HEK293 (cell line): ENCODE results near the gene C2CD4C.
"Not testable (repeated sequence)": the region's sequence is repeated elsewhere in the genome, so short reads cannot be mapped to it uniquely, and the experiment has no call there.

ENCODE experiments used
- CTCF ChIA-PET: fragments of 350-600 bp; formaldehyde crosslinking; extraction: SDS; loops from one replicate; lab custom pipeline; 2021; ENCODE audit warnings: antibody characterized with exemption; lab: Yijun Ruan, JAX
- POLR2A ChIA-PET: fragments of 300-600 bp; formaldehyde crosslinking; extraction: SDS; loops from one replicate; lab custom pipeline; 2020; ENCODE audit warnings: antibody characterized with exemption, inconsistent platforms; lab: Yijun Ruan, JAX
- H3K27ac ChIP-seq: fragments of 200-500 bp; sonication (Bioruptor generic); 2 replicates; pipeline ENCODE4 v1.5.1; 2014; ENCODE audit warnings: low read depth, low read length, control low read depth, inconsistent platforms; ENCODE audit errors: extremely low read depth
- H3K36me3 ChIP-seq, 2 experiments: fragments of 200-500 bp in 1 of 2; sonication (Bioruptor generic) in 1 of 2; 1 replicate in 1 of 2; 2 replicates in 1 of 2; pipeline ENCODE4 v1.5.1; 2014 to 2017; ENCODE audit warnings: inconsistent platforms in 2 of 2, low read length in 2 of 2; ENCODE audit not compliant: control insufficient read depth in 2 of 2, insufficient read depth in 1 of 2
- H3K4me1 ChIP-seq: fragments of 200-500 bp; sonication (Bioruptor generic); 2 replicates; pipeline ENCODE4 v1.5.1; 2014; ENCODE audit warnings: mild to moderate bottlenecking, low read length, inconsistent platforms; ENCODE audit not compliant: control insufficient read depth, insufficient read depth
- H3K4me3 ChIP-seq: 2 replicates; pipeline ENCODE4 v1.5.1; 2011; ENCODE audit warnings: low read depth, mild to moderate bottlenecking, control low read depth, low read length, moderate library complexity
- H3K9me3 ChIP-seq: fragments of 200-500 bp; sonication (Bioruptor generic); 2 replicates; pipeline ENCODE4 v1.5.1; 2014; ENCODE audit warnings: low read depth, low read length, inconsistent platforms; ENCODE audit not compliant: control insufficient read depth, insufficient read depth
- KLF16 ChIP-seq: fragments of 450-650 bp; formaldehyde crosslinking; IDR thresholded peaks from 2 replicates; pipeline ENCODE4 v1.5.1; 2017; ENCODE audit warnings: missing biosample characterization, missing genetic modification characterization
- MZF1 ChIP-seq: fragments of 450-650 bp; formaldehyde crosslinking; IDR thresholded peaks from 2 replicates; pipeline ENCODE4 v1.5.1; 2017; ENCODE audit warnings: missing biosample characterization, missing genetic modification characterization, borderline replicate concordance
- PRDM10 ChIP-seq: fragments of 450-650 bp; formaldehyde crosslinking; IDR thresholded peaks from 2 replicates; pipeline ENCODE4 v1.5.1; 2016; ENCODE audit warnings: missing biosample characterization, missing genetic modification characterization
- PRDM6 ChIP-seq: fragments of 450-650 bp; formaldehyde crosslinking; IDR thresholded peaks from 2 replicates; pipeline ENCODE4 v1.5.1; 2017; ENCODE audit warnings: missing biosample characterization, missing genetic modification characterization
- RBAK ChIP-seq: fragments of 450-650 bp; formaldehyde crosslinking; IDR thresholded peaks from 2 replicates; pipeline ENCODE4 v1.5.1; 2016; ENCODE audit warnings: missing biosample characterization, missing genetic modification characterization
- REPIN1 ChIP-seq: fragments of 450-650 bp; formaldehyde crosslinking; IDR thresholded peaks from 2 replicates; pipeline ENCODE4 v1.5.1; 2017; ENCODE audit warnings: missing biosample characterization, missing genetic modification characterization, low read depth
- SP7 ChIP-seq: fragments of 450-650 bp; formaldehyde crosslinking; IDR thresholded peaks from 2 replicates; pipeline ENCODE4 v1.5.1; 2016; ENCODE audit warnings: missing biosample characterization, missing genetic modification characterization
- TRIM28 ChIP-seq: IDR thresholded peaks from 2 replicates; pipeline ENCODE4 v1.6.1; 2011; ENCODE audit warnings: low read length, control low read depth, borderline replicate concordance
- TSHZ1 ChIP-seq: fragments of 450-650 bp; formaldehyde crosslinking; IDR thresholded peaks from 2 replicates; pipeline ENCODE4 v1.5.1; 2016; ENCODE audit warnings: missing biosample characterization, missing genetic modification characterization, borderline replicate concordance
- ZBTB6 ChIP-seq: fragments of 450-650 bp; formaldehyde crosslinking; IDR thresholded peaks from 2 replicates; pipeline ENCODE4 v1.5.1; 2017; ENCODE audit warnings: missing biosample characterization, missing genetic modification characterization
- ZBTB8A ChIP-seq: fragments of 450-650 bp; formaldehyde crosslinking; IDR thresholded peaks from 2 replicates; pipeline ENCODE4 v1.5.1; 2016; ENCODE audit warnings: missing biosample characterization, missing genetic modification characterization
- ZFHX2 ChIP-seq: fragments of 450-650 bp; formaldehyde crosslinking; conservative IDR thresholded peaks from 2 replicates; pipeline ENCODE4 v1.5.1; 2016; ENCODE audit warnings: missing biosample characterization, missing genetic modification characterization
- ZNF302 ChIP-seq: fragments of 450-650 bp; formaldehyde crosslinking; IDR thresholded peaks from 2 replicates; pipeline ENCODE4 v1.5.1; 2016; ENCODE audit warnings: missing biosample characterization, missing genetic modification characterization, low read depth
- ZNF521 ChIP-seq: fragments of 450-650 bp; formaldehyde crosslinking; IDR thresholded peaks from 2 replicates; pipeline ENCODE4 v1.5.1; 2017; ENCODE audit warnings: missing biosample characterization, mild to moderate bottlenecking, missing genetic modification characterization
- ZNF596 ChIP-seq: fragments of 450-650 bp; IDR thresholded peaks from 2 replicates; pipeline ENCODE4 v1.5.0; 2018; ENCODE audit warnings: missing biosample characterization, mild to moderate bottlenecking, missing genetic modification characterization, moderate library complexity
- ZNF704 ChIP-seq: fragments of 450-650 bp; formaldehyde crosslinking; IDR thresholded peaks from 2 replicates; pipeline ENCODE4 v1.5.1; 2016; ENCODE audit warnings: missing biosample characterization, missing genetic modification characterization
- ZNF777 ChIP-seq: fragments of 450-650 bp; formaldehyde crosslinking; IDR thresholded peaks from 2 replicates; pipeline ENCODE4 v1.5.1; 2017; ENCODE audit warnings: missing biosample characterization, missing genetic modification characterization, borderline replicate concordance
- ZNF785 ChIP-seq: fragments of 450-650 bp; formaldehyde crosslinking; IDR thresholded peaks from 2 replicates; pipeline ENCODE4 v1.5.1; 2016; ENCODE audit warnings: missing biosample characterization, missing genetic modification characterization

The C2CD4C gene

GRCh38 chr19:453606-454005 is 44.7 kb upstream of the C2CD4C start:
- no peaks in the 10 kb centered on the region for H3K4me1 ChIP-seq
- POLR2A ChIA-PET = interaction anchor here (1.0 kb wide), 1 partner anchor 35 kb away, joined by 3 read pairs; no protein-coding TSS in a partner anchor
- no peak for TF ChIP-seq ZNF596 (tag by site-specific recombination)
- peaks cover 0 to 14% of the 10 kb centered on the region in 2 experiments; a peak in 1 of 3 replicates for H3K36me3 ChIP-seq
- H3K9me3 ChIP-seq = no peaks in the 10 kb centered on the region
- no peak overlapping the region for H3K27ac ChIP-seq
- CTCF ChIA-PET = interaction anchor here (0.8 kb wide), 1 partner anchor 157 kb away, joined by 3 read pairs; no protein-coding TSS in a partner anchor
- H3K4me3 ChIP-seq = no peak overlapping the region

GRCh38 chr19:452829-453228 is 43.9 kb upstream of the C2CD4C start:
- no peak for TF ChIP-seq ZBTB8A (tag by site-specific recombination)
- TF ChIP-seq ZNF704 (tag by site-specific recombination) = no peak
- TF ChIP-seq MZF1 (tag by site-specific recombination) = no peak
- TF ChIP-seq SP7 (tag by site-specific recombination) = no peak
- no peak for TF ChIP-seq ZNF302 (tag by site-specific recombination)
- no peak for TF ChIP-seq ZNF785 (tag by site-specific recombination)
- TF ChIP-seq KLF16 (tag by site-specific recombination) = no peak
- no peak for TF ChIP-seq PRDM10 (tag by site-specific recombination)
- no peak for TF ChIP-seq ZNF521 (tag by site-specific recombination)
- no peak for TF ChIP-seq RBAK (tag by site-specific recombination)
- no peak for TF ChIP-seq TRIM28
- TF ChIP-seq PRDM6 (tag by site-specific recombination) = no peak
- no peak for TF ChIP-seq REPIN1 (tag by site-specific recombination)
- no peak for TF ChIP-seq ZFHX2 (tag by site-specific recombination)
- TF ChIP-seq TSHZ1 = no peak
- no peak for TF ChIP-seq ZBTB6 (tag by site-specific recombination)
- no peak for TF ChIP-seq ZNF777
- ChIA-PET CTCF (interaction anchor here (0.8 kb wide), 1 partner anchor 157 kb away, joined by 3 read pairs; no protein-coding TSS in a partner anchor), POLR2A (no interaction called here)
- H3K27ac ChIP-seq = no peak overlapping the region
- H3K4me3 ChIP-seq = no peak overlapping the region
- H3K36me3 ChIP-seq = peaks cover 0 to 14% of the 10 kb centered on the region in 2 experiments; a peak in 1 of 3 replicates
- no peaks in the 10 kb centered on the region for H3K9me3 ChIP-seq
- no peaks in the 10 kb centered on the region for H3K4me1 ChIP-seq

GRCh38 chr19:450912-451481 is 42.0 kb upstream of the C2CD4C start:
- H3K27ac ChIP-seq, H3K4me3 ChIP-seq, H3K9me3 ChIP-seq, CTCF ChIA-PET, H3K4me1 ChIP-seq, POLR2A ChIA-PET: not testable (repeated sequence)
- peaks cover 0 to 14% of the 10 kb centered on the region in 2 experiments; a peak in 1 of 3 replicates for H3K36me3 ChIP-seq
